ENCODE data around the gene SCNN1B.
"Not testable (repeated sequence)": the region's sequence is repeated elsewhere in the genome, so short reads cannot be mapped to it uniquely, and the experiment has no call there.

GRCh38 chr16:23381702-23382101, 79.6 kb downstream of the SCNN1B start:
- TF ChIP-seq CTCF, EP300, POLR2A, POLR2AphosphoS5 (IDR thresholded peaks at IDR 0.05): not testable (repeated sequence)

Data from gastroesophageal sphincter (tissue), 3 donors.